ENCODE measurements around the gene GRIN1.

- TF ChIP-seq EZH2 (IDR thresholded peaks at IDR 0.05), result no peak
- no peak for TF ChIP-seq POLR2AphosphoS5 (IDR thresholded peaks at IDR 0.05; ENCODE audit: borderline replicate concordance, low read depth, low read length)
Observed at GRCh38 chr9:137172901-137173795, 34.2 kb downstream of the GRIN1 start.
